ENCODE results near the gene MED8. TPM values are rescaled to one million over a fixed set of nuclear protein-coding genes. Genes with fewer than 3 reads are reported as not detected.

Gene MED8
- total RNA-seq, 4 donors from 2014 or later: 27.6 to 34.1 (median 32.0) TPM

DNA sequence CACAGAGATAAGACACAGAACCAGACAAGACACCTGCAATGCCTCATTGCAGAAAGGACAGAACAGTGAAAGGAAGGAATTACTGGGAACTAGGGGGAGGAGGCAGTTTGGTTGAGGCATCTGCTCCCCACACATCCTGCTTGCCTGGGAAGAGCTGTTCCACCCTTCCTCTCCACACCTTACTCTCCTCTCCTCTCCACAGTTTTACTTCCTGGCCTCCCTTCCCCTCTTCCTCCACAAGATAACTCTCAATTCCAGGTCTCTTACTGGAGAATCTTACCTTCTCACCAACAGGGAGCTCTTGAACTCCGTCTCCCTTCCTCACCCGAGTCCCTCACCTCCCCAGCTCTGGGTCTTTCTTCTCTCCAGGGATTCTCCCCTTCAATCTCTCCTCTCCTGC, 23.9 kb downstream of the MED8 start:
- H3K4me1 ChIP-seq: peaks cover 27 to 41% (median 33%) of the 10 kb centered on the region in 4 donors
- no peaks in the 10 kb centered on the region for H3K27me3 ChIP-seq
- intact Hi-C loops (cut with DNase I): no loop called here
- H3K27ac ChIP-seq (replicated peaks in 1 of 4): peak overlapping the region; percentile 90 to 96 (median 94)
- no peak overlapping the region for H3K4me3 ChIP-seq
- no peaks in the 10 kb centered on the region for H3K9me3 ChIP-seq
- TF ChIP-seq, protein P1, sequence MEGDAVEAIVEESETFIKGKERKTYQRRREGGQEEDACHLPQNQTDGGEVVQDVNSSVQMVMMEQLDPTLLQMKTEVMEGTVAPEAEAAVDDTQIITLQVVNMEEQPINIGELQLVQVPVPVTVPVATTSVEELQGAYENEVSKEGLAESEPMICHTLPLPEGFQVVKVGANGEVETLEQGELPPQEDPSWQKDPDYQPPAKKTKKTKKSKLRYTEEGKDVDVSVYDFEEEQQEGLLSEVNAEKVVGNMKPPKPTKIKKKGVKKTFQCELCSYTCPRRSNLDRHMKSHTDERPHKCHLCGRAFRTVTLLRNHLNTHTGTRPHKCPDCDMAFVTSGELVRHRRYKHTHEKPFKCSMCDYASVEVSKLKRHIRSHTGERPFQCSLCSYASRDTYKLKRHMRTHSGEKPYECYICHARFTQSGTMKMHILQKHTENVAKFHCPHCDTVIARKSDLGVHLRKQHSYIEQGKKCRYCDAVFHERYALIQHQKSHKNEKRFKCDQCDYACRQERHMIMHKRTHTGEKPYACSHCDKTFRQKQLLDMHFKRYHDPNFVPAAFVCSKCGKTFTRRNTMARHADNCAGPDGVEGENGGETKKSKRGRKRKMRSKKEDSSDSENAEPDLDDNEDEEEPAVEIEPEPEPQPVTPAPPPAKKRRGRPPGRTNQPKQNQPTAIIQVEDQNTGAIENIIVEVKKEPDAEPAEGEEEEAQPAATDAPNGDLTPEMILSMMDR (IDR thresholded peaks at IDR 0.05): no peak
- TF ChIP-seq POLR2AphosphoS5 (IDR thresholded peaks at IDR 0.05): no peak
- no peak for TF ChIP-seq EP300 (IDR thresholded peaks at IDR 0.05)
- no peak for TF ChIP-seq POLR2A (IDR thresholded peaks at IDR 0.05; ENCODE audit: low read depth)
- no peak for DNase-seq (ENCODE audit: extremely low spot score)
- WGBS: 89% methylated on average over 2 of the region's 2 CpGs
- peaks cover 30 to 52% (median 51%) of the 10 kb centered on the region in 4 donors for H3K36me3 ChIP-seq

- no peaks in the 10 kb centered on the region for H3K27me3 ChIP-seq
Measured at GRCh38 chr1:43363935-43364525, 25.6 kb downstream of the MED8 start.

GRCh38 chr1:43363283-43363934, 26.2 kb downstream of the MED8 start:
- Histone ChIP-seq H3K36me3 (peaks cover 30 to 56% (median 53%) of the 10 kb centered on the region in 4 donors), H3K4me1 (peaks cover 21 to 35% (median 28%) of the 10 kb centered on the region in 4 donors)

More at GRCh38 chr1:43363935-43364525, 25.6 kb downstream of the MED8 start:
- 79% methylated on average over 5 of the region's 5 CpGs for WGBS
- Histone ChIP-seq H3K4me1 (peaks cover 25 to 38% (median 31%) of the 10 kb centered on the region in 4 donors), H3K4me3 (no peak overlapping the region), H3K36me3 (peaks cover 30 to 56% (median 53%) of the 10 kb centered on the region in 4 donors), H3K27ac (replicated peaks in 1 of 4) (no peak overlapping the region), H3K9me3 (no peaks in the 10 kb centered on the region)
- intact Hi-C loops (cut with DNase I): no loop called here
- TF ChIP-seq POLR2AphosphoS5 (IDR thresholded peaks at IDR 0.05) (no peak), POLR2A (IDR thresholded peaks at IDR 0.05; ENCODE audit: low read depth) (no peak), EP300 (IDR thresholded peaks at IDR 0.05) (no peak)
- TF ChIP-seq, protein P1 (IDR thresholded peaks at IDR 0.05): no peak
- no peak for DNase-seq (ENCODE audit: extremely low spot score)

DNA sequence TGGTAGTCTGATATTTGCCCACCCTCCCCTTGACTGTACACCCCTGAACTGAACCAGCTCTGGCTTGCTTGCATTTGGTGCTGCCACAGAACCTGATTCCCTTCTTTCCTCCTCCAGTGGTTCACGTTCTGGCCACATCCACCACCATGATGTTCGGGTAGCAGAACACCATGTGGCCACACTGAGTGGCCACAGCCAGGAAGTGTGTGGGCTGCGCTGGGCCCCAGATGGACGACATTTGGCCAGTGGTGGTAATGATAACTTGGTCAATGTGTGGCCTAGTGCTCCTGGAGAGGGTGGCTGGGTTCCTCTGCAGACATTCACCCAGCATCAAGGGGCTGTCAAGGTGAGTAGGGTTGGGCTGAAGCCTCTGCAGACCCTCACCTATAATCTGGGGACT, 29.0 kb downstream of the MED8 start:
- TF ChIP-seq POLR2AphosphoS5 (IDR thresholded peaks at IDR 0.05) (no peak), EP300 (IDR thresholded peaks at IDR 0.05) (no peak), POLR2A (IDR thresholded peaks at IDR 0.05; ENCODE audit: low read depth) (no peak)
- TF ChIP-seq, protein P1 (IDR thresholded peaks at IDR 0.05): no peak
- Histone ChIP-seq H3K4me3 (no peak overlapping the region), H3K4me1 (peaks cover 13 to 25% (median 20%) of the 10 kb centered on the region in 4 donors), H3K27me3 (no peaks in the 10 kb centered on the region), H3K36me3 (peaks cover 30 to 54% (median 50%) of the 10 kb centered on the region in 4 donors), H3K27ac (replicated peaks in 1 of 4) (no peak overlapping the region), H3K9me3 (no peaks in the 10 kb centered on the region)
- no peak for DNase-seq (ENCODE audit: extremely low spot score)
- intact Hi-C loops (cut with DNase I): no loop called here
- WGBS: 70% methylated on average over 4 of the region's 4 CpGs

More at GRCh38 chr1:43363283-43363934, 26.2 kb downstream of the MED8 start:
- no peak for TF ChIP-seq EP300 (IDR thresholded peaks at IDR 0.05)
- TF ChIP-seq POLR2AphosphoS5 (IDR thresholded peaks at IDR 0.05): no peak
- no peak for TF ChIP-seq POLR2A (IDR thresholded peaks at IDR 0.05; ENCODE audit: low read depth)
- TF ChIP-seq, protein P1 (IDR thresholded peaks at IDR 0.05): no peak
- no peak overlapping the region for H3K27ac ChIP-seq (replicated peaks in 1 of 4)
- H3K4me3 ChIP-seq: no peak overlapping the region
- DNase-seq (ENCODE audit: extremely low spot score): no peak
- no peaks in the 10 kb centered on the region for H3K9me3 ChIP-seq
- no peaks in the 10 kb centered on the region for H3K27me3 ChIP-seq
- 75% methylated on average over 6 of the region's 9 CpGs for WGBS
- intact Hi-C loops (cut with DNase I): no loop called here
